ENCODE data around the gene UQCRH.

- TF ChIP-seq CBFB (CRISPR knock-in tag; IDR thresholded peaks at IDR 0.05; ENCODE audit: low read depth) (no peak), USF2 (CRISPR knock-in tag; IDR thresholded peaks at IDR 0.05) (no peak), CTCF (IDR thresholded peaks at IDR 0.05) (no peak), ATF2 (CRISPR knock-in tag; IDR thresholded peaks at IDR 0.05; ENCODE audit: borderline replicate concordance, low read depth) (no peak), IRF2 (CRISPR knock-in tag; IDR thresholded peaks at IDR 0.05; ENCODE audit: borderline replicate concordance, low read depth) (no peak), ESRRA (CRISPR knock-in tag; IDR thresholded peaks at IDR 0.05; ENCODE audit: borderline replicate concordance) (no peak), ZNF121 (CRISPR knock-in tag; IDR thresholded peaks at IDR 0.05) (no peak), ZNF532 (CRISPR knock-in tag; IDR thresholded peaks at IDR 0.05; ENCODE audit: borderline replicate concordance) (no peak), NFYB (CRISPR knock-in tag; conservative IDR thresholded peaks at IDR 0.05; ENCODE audit: low read depth) (no peak)
Measured at GRCh38 chr1:46295306-46295705, 8.2 kb upstream of the UQCRH start.
